GM10248 (cell line): ENCODE data around the gene SLC25A21.

Experiments used
- CTCF ChIA-PET: fragments of 300-600 bp; sonication (Branson Sonifier 250); formaldehyde crosslinking; extraction: SDS; loops from one replicate; lab custom pipeline; 2021; ENCODE audit warnings: antibody characterized with exemption; lab: Yijun Ruan, JAX
- POLR2A ChIA-PET: fragments of 350-650 bp; sonication (Branson Sonifier 250); formaldehyde crosslinking; extraction: SDS; loops from one replicate; lab custom pipeline; 2020; ENCODE audit warnings: antibody characterized with exemption; lab: Yijun Ruan, JAX
- DNase-seq: peaks from one replicate; pipeline ENCODE4 v3.0.0; 2012; ENCODE audit errors: extremely low spot score
- TF ChIP-seq, protein P1 (sequence below): IDR thresholded peaks from 2 replicates; pipeline ENCODE4 v1.5.1; 2012; ENCODE audit warnings: mild to moderate bottlenecking, low read depth; ENCODE audit errors: extremely low read depth, missing control alignments, control extremely low read depth

The SLC25A21 gene

DNA sequence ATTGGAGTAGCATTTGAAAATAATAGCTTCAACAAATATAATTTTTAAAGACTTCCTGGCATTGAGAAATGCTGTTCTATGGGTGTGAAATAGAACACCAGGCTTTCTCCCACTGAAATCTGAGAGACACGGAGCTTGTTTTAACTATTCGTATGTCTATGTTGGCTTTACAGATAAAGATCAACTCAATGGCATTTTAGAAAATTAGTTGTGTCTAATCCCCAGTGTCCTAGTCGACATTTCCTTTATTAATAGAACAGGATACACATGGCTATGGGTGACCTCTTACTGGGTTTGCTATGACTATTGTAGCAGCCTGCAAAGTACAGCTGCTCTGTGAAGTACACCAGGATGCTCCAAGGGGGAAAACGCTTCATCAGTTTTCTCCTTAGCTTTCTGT, 159.3 kb downstream of the SLC25A21 start:
- DNase-seq, result no peak
- TF ChIP-seq, protein P1, sequence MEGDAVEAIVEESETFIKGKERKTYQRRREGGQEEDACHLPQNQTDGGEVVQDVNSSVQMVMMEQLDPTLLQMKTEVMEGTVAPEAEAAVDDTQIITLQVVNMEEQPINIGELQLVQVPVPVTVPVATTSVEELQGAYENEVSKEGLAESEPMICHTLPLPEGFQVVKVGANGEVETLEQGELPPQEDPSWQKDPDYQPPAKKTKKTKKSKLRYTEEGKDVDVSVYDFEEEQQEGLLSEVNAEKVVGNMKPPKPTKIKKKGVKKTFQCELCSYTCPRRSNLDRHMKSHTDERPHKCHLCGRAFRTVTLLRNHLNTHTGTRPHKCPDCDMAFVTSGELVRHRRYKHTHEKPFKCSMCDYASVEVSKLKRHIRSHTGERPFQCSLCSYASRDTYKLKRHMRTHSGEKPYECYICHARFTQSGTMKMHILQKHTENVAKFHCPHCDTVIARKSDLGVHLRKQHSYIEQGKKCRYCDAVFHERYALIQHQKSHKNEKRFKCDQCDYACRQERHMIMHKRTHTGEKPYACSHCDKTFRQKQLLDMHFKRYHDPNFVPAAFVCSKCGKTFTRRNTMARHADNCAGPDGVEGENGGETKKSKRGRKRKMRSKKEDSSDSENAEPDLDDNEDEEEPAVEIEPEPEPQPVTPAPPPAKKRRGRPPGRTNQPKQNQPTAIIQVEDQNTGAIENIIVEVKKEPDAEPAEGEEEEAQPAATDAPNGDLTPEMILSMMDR, result no peak
- ChIA-PET POLR2A (no interaction called here), CTCF (no interaction called here)

DNA sequence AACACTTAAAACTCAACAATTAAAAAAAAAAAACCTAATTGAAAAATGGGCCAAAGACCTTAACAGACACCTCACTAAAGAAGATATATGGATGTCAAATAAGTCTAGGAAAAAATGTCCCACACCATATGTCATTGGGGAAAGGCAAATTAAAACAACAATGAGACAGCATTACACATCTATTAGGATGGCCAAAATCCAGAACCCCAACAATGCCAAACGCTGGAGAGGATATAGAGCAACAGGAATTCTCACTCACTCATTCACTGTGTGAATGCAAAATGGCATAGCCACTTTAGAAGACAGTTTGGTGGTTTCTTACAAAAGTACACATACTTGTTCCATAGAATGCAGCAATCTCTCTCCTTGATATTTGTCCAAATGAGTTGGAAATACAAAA, 173.7 kb downstream of the SLC25A21 start:
- POLR2A ChIA-PET, result no interaction called here
- DNase-seq, result no peak
- TF ChIP-seq, protein P1, result no peak
- CTCF ChIA-PET, result no interaction called here

DNA sequence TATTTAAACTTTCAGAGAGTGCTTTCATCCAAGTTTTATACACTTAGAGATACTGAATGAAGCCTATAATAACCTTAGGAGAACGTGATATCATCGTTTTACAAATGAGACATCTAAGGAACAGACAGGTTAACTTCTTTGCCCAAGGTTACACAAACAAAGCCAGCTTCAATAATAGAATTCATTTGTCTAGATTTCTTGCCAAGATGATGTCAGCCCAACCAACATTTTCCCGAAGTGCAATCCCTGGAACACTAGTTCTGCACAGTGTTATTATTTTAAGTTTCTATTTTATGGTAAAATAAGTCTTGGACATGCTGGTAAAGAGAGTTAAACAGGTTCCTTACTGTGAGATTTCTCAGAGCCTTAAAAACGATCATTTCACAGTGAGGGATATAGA, 174.6 kb downstream of the SLC25A21 start:
- ChIA-PET POLR2A (no interaction called here), CTCF (no interaction called here)
- DNase-seq, result no peak
- TF ChIP-seq, protein P1, result no peak

DNA sequence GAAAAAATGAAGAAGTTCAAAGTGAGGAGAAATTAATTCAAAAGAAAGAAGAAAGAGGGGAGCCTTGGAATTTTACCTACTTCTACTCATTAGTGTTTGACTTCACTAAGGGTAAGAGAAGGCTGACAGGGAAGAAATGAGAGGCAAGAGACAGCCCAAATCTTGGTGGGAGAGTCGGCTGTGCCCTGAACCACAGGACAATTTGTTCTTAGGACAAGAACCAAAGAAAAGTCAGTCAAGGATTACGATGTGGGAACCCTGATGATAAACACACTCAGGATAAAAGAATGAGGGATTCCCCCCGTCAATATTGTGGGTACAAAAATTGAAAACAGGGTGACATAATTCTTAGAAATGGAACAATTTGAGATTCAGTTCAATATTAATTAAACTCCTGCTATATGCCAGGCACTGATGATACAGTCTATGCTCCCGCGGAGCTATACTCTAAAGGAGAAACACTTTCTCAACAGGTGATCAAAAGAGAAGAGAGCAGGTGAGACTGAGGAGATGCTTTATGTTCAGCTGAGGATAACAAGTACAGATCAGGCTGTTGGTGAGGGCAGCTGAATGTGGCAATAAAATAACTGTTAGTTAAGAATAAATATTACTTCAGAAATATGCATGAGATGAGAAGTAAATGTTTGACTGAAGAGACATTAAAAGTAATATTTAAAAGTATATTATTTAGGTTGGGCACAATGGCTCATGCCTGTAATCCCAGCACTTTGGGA, 175.4 kb downstream of the SLC25A21 start:
- DNase-seq, result no peak
- POLR2A ChIA-PET, result no interaction called here
- CTCF ChIA-PET, result no interaction called here
- TF ChIP-seq, protein P1, result no peak

DNA sequence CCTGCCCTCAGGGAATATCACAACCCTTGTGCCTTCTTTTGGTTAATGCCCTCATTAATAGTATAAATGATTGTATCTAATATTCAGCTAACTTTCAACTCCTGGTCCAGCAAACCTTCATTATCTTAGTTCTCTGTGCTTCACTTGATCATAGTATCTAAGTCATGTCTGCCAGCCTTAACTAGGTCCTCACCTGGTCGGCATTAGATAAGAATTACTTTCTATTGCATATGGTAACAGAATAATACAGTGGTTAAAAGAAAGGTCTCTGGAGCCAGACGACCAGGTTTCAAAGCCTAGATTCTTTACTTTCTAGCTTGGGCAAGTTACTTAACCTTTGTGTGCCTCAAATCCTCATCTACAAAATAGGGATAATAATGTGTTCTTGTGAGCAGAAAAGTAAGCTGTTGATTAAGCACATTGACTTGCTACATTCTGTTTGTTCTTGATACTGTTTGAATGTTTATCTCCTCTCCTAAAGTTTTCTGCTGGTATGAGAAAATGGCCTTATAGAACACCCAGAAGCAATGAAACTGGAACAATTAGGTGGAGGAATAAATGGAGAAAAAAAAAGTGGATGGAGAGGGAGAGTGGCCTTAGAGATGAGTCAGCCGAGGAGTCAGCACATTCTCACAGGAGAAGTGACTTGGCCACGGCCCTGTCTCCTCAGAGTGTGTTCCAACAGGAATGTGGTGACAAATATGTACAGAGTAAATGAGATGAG, 176.1 kb downstream of the SLC25A21 start:
- POLR2A ChIA-PET, result no interaction called here
- CTCF ChIA-PET, result interaction anchor here (1.0 kb wide), 1 partner anchor 54 kb away, joined by 3 read pairs; no protein-coding TSS in a partner anchor
- TF ChIP-seq, protein P1, result no peak
- no peak for DNase-seq

DNA sequence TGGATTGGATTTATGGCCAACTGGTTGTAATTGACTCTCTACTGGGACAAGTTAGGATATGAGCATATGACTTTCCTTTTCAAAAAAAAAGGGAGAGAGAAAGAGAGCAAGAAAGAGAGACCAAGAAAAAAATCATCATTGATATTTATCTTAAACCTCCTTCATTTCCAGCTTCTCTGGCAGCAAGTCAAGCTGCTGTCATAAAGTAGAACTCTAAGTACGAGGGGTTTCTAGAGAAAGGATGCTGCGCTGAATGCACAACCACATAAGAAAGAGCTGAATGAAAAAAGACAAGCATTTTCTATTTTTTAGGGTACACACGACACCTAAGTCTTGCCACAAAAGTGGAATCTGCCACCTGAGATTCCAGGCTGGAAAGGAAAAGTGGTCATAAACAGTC, 182.6 kb downstream of the SLC25A21 start:
- ChIA-PET POLR2A (no interaction called here), CTCF (no interaction called here)
- TF ChIP-seq, protein P1, result no peak
- no peak for DNase-seq
